CD4-positive, alpha-beta T cell (primary cell): Measurements from ENCODE around the gene OR5AU1. TPM values are rescaled to one million over a fixed set of nuclear protein-coding genes. Genes with fewer than 3 reads are reported as not detected.

Experiments
- ATAC-seq: fragments of 200-7000 bp; cut with Tn5 transposase; one replicate; pipeline ENCODE4 v1.10.0; 2022; ENCODE audit warnings: mild to moderate bottlenecking; ENCODE audit not compliant: poor library complexity
- CTCF ChIA-PET: fragments of 350-600 bp; sonication (Branson Sonifier 250); formaldehyde crosslinking; loops from one replicate; lab custom pipeline; 2021; ENCODE audit warnings: antibody characterized with exemption, inconsistent platforms; lab: Charles Lee
- POLR2A ChIA-PET: fragments of 350-600 bp; sonication (Branson Sonifier 250); formaldehyde crosslinking; loops from one replicate; lab custom pipeline; 2021; ENCODE audit warnings: antibody characterized with exemption, inconsistent platforms; lab: Charles Lee
- DNase-seq, 14 experiments: peaks; one replicate each; pipeline ENCODE4 v3.0.0-alpha.2; 2013 to 2020; ENCODE audit warnings: mixed read lengths in 2 of 14
- H3K27ac ChIP-seq, 2 donors: one replicate each; pipeline versions ENCODE4 v1.5.1 to v1.7.0; 2013; ENCODE audit warnings: low read length in 2 of 2, low read depth in 1 of 2, mild to moderate bottlenecking in 1 of 2
- H3K27me3 ChIP-seq, 2 experiments: 1 replicate in 1 of 2; 2 replicates in 1 of 2; pipeline versions ENCODE4 v1.6.1 to v1.7.0; 2013; ENCODE audit warnings: low read length in 2 of 2, control low read depth in 1 of 2, mild to moderate bottlenecking in 1 of 2, moderate library complexity in 1 of 2; ENCODE audit not compliant: insufficient read depth in 2 of 2, control insufficient read depth in 1 of 2
- H3K36me3 ChIP-seq: one replicate; pipeline ENCODE4 v1.6.1; 2013; ENCODE audit warnings: low read length, control low read depth; ENCODE audit not compliant: insufficient read depth
- H3K4me1 ChIP-seq: one replicate; pipeline ENCODE4 v1.6.1; 2013; ENCODE audit warnings: low read length, control low read depth; ENCODE audit not compliant: insufficient read depth
- H3K4me3 ChIP-seq: one replicate; pipeline ENCODE4 v1.5.1; 2013; ENCODE audit warnings: mild to moderate bottlenecking, low read length, moderate library complexity
- H3K9me3 ChIP-seq, 2 experiments: 1 replicate in 1 of 2; 2 replicates in 1 of 2; pipeline versions ENCODE4 v1.6.1 to v1.7.0; 2013; ENCODE audit warnings: low read length in 2 of 2, mild to moderate bottlenecking in 2 of 2, control low read depth in 1 of 2, moderate library complexity in 1 of 2; ENCODE audit not compliant: control insufficient read depth in 1 of 2, insufficient read depth in 1 of 2
- H3K27ac Mint-ChIP-seq: one replicate; pipeline ENCODE4 v1.8.0; 2020; ENCODE audit warnings: mixed read lengths
- H3K27me3 Mint-ChIP-seq: one replicate; pipeline ENCODE4 v1.8.0; 2021; ENCODE audit warnings: mixed read lengths
- H3K36me3 Mint-ChIP-seq: one replicate; pipeline ENCODE4 v1.8.0; 2021; ENCODE audit warnings: low read depth, mixed read lengths
- H3K4me1 Mint-ChIP-seq: one replicate; pipeline ENCODE4 v1.8.0; 2021; ENCODE audit warnings: low read depth, mixed read lengths
- H3K4me3 Mint-ChIP-seq: one replicate; pipeline ENCODE4 v1.8.0; 2020; ENCODE audit warnings: mild to moderate bottlenecking, mixed read lengths
- H3K9me3 Mint-ChIP-seq: one replicate; pipeline ENCODE4 v1.8.0; 2020; ENCODE audit warnings: mixed read lengths
- CTCF ChIP-seq: fragments of 200-600 bp; IDR thresholded peaks from one replicate; pipeline ENCODE4 v1.8.0; 2022; ENCODE audit warnings: antibody characterized with exemption, mild to moderate bottlenecking
- intact Hi-C, 2 experiments: fragments of 100-400 bp; cut with DNase I in 1 of 2; cut with micrococcal nuclease in 1 of 2; formaldehyde crosslinking; loops; one replicate each; pipeline versions ENCODE4 v1.15.1 to v1.9.0; 2023 to 2025; cut with DNase I, micrococcal nuclease
- total RNA-seq, 174 experiments: library from RNA in 2 of 174; stranded (reverse) in 2 of 174; gene quantifications; one replicate each; pipeline ENCODE4 v1.2.3 and lab custom pipeline; 2021 to 2026

Gene OR5AU1
- total RNA-seq, 2 experiments from 2014 or later = not detected

- H3K4me3 Mint-ChIP-seq = no peak overlapping the region
- no peaks in the 10 kb centered on the region for H3K27me3 Mint-ChIP-seq
- H3K9me3 Mint-ChIP-seq = no peaks in the 10 kb centered on the region
- no peaks in the 10 kb centered on the region for H3K36me3 Mint-ChIP-seq
- Histone ChIP-seq H3K9me3 (no peaks in the 10 kb centered on the region), H3K4me1 (peaks cover 18% of the 10 kb centered on the region), H3K27me3 (no peaks in the 10 kb centered on the region), H3K4me3 (no peak overlapping the region), H3K36me3 (no peaks in the 10 kb centered on the region), H3K27ac (no peak overlapping the region)
- no peak for TF ChIP-seq CTCF
- H3K4me1 Mint-ChIP-seq = peaks cover 7% of the 10 kb centered on the region
- intact Hi-C loops = no loop called here
- no peak overlapping the region for H3K27ac Mint-ChIP-seq
- ATAC-seq (no peak), DNase-seq (peak in 1 of 14 experiments; percentile 7)
- CTCF ChIA-PET = no interaction called here
- POLR2A ChIA-PET = interaction anchor here (1.0 kb wide), 1 partner anchor 10 kb away, joined by 5 read pairs; no protein-coding TSS in a partner anchor
These were observed 37.1 kb upstream of the OR5AU1 start for GRCh38 chr14:21192875-21193535.

GRCh38 chr14:21192447-21192822, 36.6 kb upstream of the OR5AU1 start:
- Mint-ChIP-seq H3K27me3 (no peaks in the 10 kb centered on the region), H3K36me3 (no peaks in the 10 kb centered on the region), H3K27ac (no peak overlapping the region), H3K9me3 (no peaks in the 10 kb centered on the region), H3K4me1 (peaks cover 7% of the 10 kb centered on the region), H3K4me3 (peak overlapping the region; percentile 82)
- ATAC-seq (no peak), DNase-seq (no peak)
- intact Hi-C loops = no loop called here
- H3K4me3 ChIP-seq = peak overlapping the region; percentile 56
- no peak overlapping the region for H3K27ac ChIP-seq
- ChIA-PET CTCF (no interaction called here), POLR2A (interaction anchor here (0.8 to 1.2 kb wide), 4 partner anchors 9 to 76 kb away, joined by 3 to 5 read pairs (median 3); no protein-coding TSS in a partner anchor)
- no peak for TF ChIP-seq CTCF
- H3K9me3 ChIP-seq = no peaks in the 10 kb centered on the region
- H3K4me1 ChIP-seq = peaks cover 18% of the 10 kb centered on the region
- H3K36me3 ChIP-seq = no peaks in the 10 kb centered on the region
- no peaks in the 10 kb centered on the region for H3K27me3 ChIP-seq

- ATAC-seq (peak; percentile 97), DNase-seq (peak; percentile 43 to 86 (median 66))
- CTCF ChIA-PET = interaction anchor here (1.1 kb wide), 1 partner anchor 15 kb away, joined by 4 read pairs; no protein-coding TSS in a partner anchor
- Histone ChIP-seq H3K36me3 (no peaks in the 10 kb centered on the region), H3K4me1 (peaks cover 18% of the 10 kb centered on the region), H3K27me3 (no peaks in the 10 kb centered on the region), H3K4me3 (peak overlapping the region; percentile 56), H3K27ac (no peak overlapping the region), H3K9me3 (no peaks in the 10 kb centered on the region)
- H3K9me3 Mint-ChIP-seq = no peaks in the 10 kb centered on the region
- H3K27me3 Mint-ChIP-seq = no peaks in the 10 kb centered on the region
- H3K4me3 Mint-ChIP-seq = peak overlapping the region; percentile 82
- POLR2A ChIA-PET = interaction anchor here (0.8 to 1.2 kb wide), 4 partner anchors 10 to 76 kb away, joined by 3 to 5 read pairs (median 3); no protein-coding TSS in a partner anchor
- TF ChIP-seq CTCF = no peak
- no peaks in the 10 kb centered on the region for H3K36me3 Mint-ChIP-seq
- intact Hi-C loops = no loop called here
- H3K27ac Mint-ChIP-seq = peak overlapping the region; percentile 42
- peaks cover 7% of the 10 kb centered on the region for H3K4me1 Mint-ChIP-seq
These were observed 36.1 kb upstream of the OR5AU1 start for GRCh38 chr14:21191809-21192446.
